Measurements from ENCODE around the gene GCDH.
A peak's percentile ranks its signal among the peaks of the same experiment; 100 is the strongest.
"Not testable (repeated sequence)": the region's sequence is repeated elsewhere in the genome, so short reads cannot be mapped to it uniquely, and the experiment has no call there.

The GCDH gene

GRCh38 chr19:12872941-12873890, 17.7 kb upstream of the GCDH start:
- no peak for DNase-seq

- DNase-seq = no peak
Observed at GRCh38 chr19:12873891-12874745, 16.8 kb upstream of the GCDH start.

GRCh38 chr19:12875086-12875485, 15.9 kb upstream of the GCDH start:
- DNase-seq = no peak

GRCh38 chr19:12880551-12881171, 10.3 kb upstream of the GCDH start:
- DNase-seq = no peak

GRCh38 chr19:12881172-12881808, 9.7 kb upstream of the GCDH start, which contains the start of gene DNASE2:
TSS of gene DNASE2 (minus strand) at chr19:12881449. CDS start at chr19:12881375, 74 bp downstream.
- DNase-seq = peak; percentile 94

GRCh38 chr19:12882589-12882988, 8.4 kb upstream of the GCDH start:
- no peak for DNase-seq

- DNase-seq = no peak
Observed at GRCh38 chr19:12884202-12884601, 6.8 kb upstream of the GCDH start.

- DNase-seq = no peak
Observed at GRCh38 chr19:12884627-12884925, 6.4 kb upstream of the GCDH start.

- peak; percentile 42 for DNase-seq
Observed at GRCh38 chr19:12884926-12885748, 5.8 kb upstream of the GCDH start.

- DNase-seq = no peak
Observed at GRCh38 chr19:12885749-12886650, 5.0 kb upstream of the GCDH start.

GRCh38 chr19:12886651-12886968, 4.3 kb upstream of the GCDH start:
- no peak for DNase-seq

- no peak for DNase-seq
Observed at GRCh38 chr19:12886969-12887747, 3.8 kb upstream of the GCDH start, which contains the start of gene KLF1. TSS of gene KLF1 (minus strand) at chr19:12887201. CDS start at chr19:12887140, 61 bp downstream.

- no peak for DNase-seq
Observed at GRCh38 chr19:12888006-12888603, 2.9 kb upstream of the GCDH start.

GRCh38 chr19:12890299-12890786, 617 bp upstream of the GCDH start:
- not testable (repeated sequence) for DNase-seq

- no peak for DNase-seq
Observed at GRCh38 chr19:12891553-12892021, 627 bp downstream of the GCDH start.

- DNase-seq = no peak
Observed at GRCh38 chr19:12893582-12893981, 2.6 kb downstream of the GCDH start.

- no peak for DNase-seq
Observed at GRCh38 chr19:12896460-12896859, 5.5 kb downstream of the GCDH start.

GRCh38 chr19:12899891-12900518, 9.0 kb downstream of the GCDH start:
- DNase-seq = no peak

- no peak for DNase-seq
Observed at GRCh38 chr19:12907166-12907565, 16.2 kb downstream of the GCDH start.
